Thyroid gland (tissue), 4 donors: ENCODE results near the gene CCDC170.

Source experiments
- CTCF ChIP-seq, 6 experiments: fragments of 200-600 bp in 3 of 6; fragments of 450-650 bp in 3 of 6; sonication (generic) in 3 of 6; IDR thresholded peaks; one replicate each; pipeline ENCODE4 v1.5.1; 2016 to 2019; ENCODE audit warnings: antibody characterized with exemption in 6 of 6, mild to moderate bottlenecking in 2 of 6, inconsistent platforms in 1 of 6, moderate library complexity in 1 of 6
- POLR2A ChIP-seq, 2 donors: fragments of 450-650 bp; IDR thresholded peaks; one replicate each; pipeline ENCODE4 v1.6.1; 2017; ENCODE audit warnings: antibody characterized with exemption in 2 of 2, mild to moderate bottlenecking in 2 of 2, moderate library complexity in 1 of 2

DNA sequence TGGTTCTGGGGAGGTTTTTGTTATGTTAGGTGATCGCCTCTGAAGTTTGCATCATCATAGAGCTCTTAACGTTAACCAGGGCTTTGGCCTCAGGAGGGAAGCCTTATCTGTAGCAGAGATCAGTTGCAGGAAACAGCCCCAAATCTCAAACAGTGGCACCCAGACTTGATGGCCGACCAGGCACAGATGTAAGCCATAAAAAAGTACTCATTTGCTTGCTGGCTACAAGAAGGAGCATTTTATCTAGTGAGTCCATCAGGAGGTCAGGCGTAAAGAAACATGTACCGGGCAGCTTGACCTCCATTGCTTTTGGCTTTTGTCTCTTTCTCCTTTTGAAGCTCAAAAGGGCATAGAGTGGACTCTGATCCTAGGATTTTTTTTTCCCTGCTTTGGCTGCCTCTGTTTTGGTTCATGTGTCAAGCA lies 122.3 kb downstream of the CCDC170 start:
- TF ChIP-seq POLR2A (IDR thresholded peaks at IDR 0.05) (no peak), CTCF (IDR thresholded peaks at IDR 0.05) (no peak)
